HG02798 (cell line): ENCODE results near the gene NDUFAF3.
"Not testable (repeated sequence)": the region's sequence is repeated elsewhere in the genome, so short reads cannot be mapped to it uniquely, and the experiment has no call there.

Experiments
- ATAC-seq: cut with Tn5 transposase; IDR thresholded peaks from one replicate; pipeline ENCODE4 v1.9.1; 2021; ENCODE audit warnings: mild to moderate bottlenecking; ENCODE audit not compliant: unreplicated experiment, poor library complexity

Gene NDUFAF3

GRCh38 chr3:48997714-48998637, 23.9 kb upstream of the NDUFAF3 start:
- no peak for ATAC-seq

GRCh38 chr3:48999085-48999858, 22.6 kb upstream of the NDUFAF3 start:
- no peak for ATAC-seq

GRCh38 chr3:49001155-49001554, 20.8 kb upstream of the NDUFAF3 start:
- ATAC-seq = no peak

GRCh38 chr3:49004352-49005302, 17.3 kb upstream of the NDUFAF3 start:
- ATAC-seq = no peak

GRCh38 chr3:49005303-49005680, 16.6 kb upstream of the NDUFAF3 start:
- no peak for ATAC-seq

- no peak for ATAC-seq
Measured at GRCh38 chr3:49005998-49006397, 15.9 kb upstream of the NDUFAF3 start.

- ATAC-seq = no peak
Measured at GRCh38 chr3:49006408-49007067, 15.4 kb upstream of the NDUFAF3 start.

GRCh38 chr3:49007068-49007770, 14.7 kb upstream of the NDUFAF3 start, which contains the start of gene WDR6:
TSS of gene WDR6 (plus strand) at chr3:49007391. CDS start at chr3:49007432, 41 bp downstream.
- ATAC-seq = peak; percentile 92

- ATAC-seq = peak; percentile 40
Measured at GRCh38 chr3:49007771-49008528, 14.0 kb upstream of the NDUFAF3 start.

- ATAC-seq = not testable (repeated sequence)
Measured at GRCh38 chr3:49008627-49009026, 13.3 kb upstream of the NDUFAF3 start.

GRCh38 chr3:49009396-49009795, 12.5 kb upstream of the NDUFAF3 start:
- no peak for ATAC-seq

GRCh38 chr3:49012441-49013017, 9.4 kb upstream of the NDUFAF3 start:
- no peak for ATAC-seq

- no peak for ATAC-seq
Measured at GRCh38 chr3:49013113-49013737, 8.7 kb upstream of the NDUFAF3 start.

GRCh38 chr3:49013738-49014660, 7.9 kb upstream of the NDUFAF3 start:
- ATAC-seq = no peak

- no peak for ATAC-seq
Measured at GRCh38 chr3:49015072-49015471, 6.8 kb upstream of the NDUFAF3 start.

GRCh38 chr3:49015765-49016164, 6.2 kb upstream of the NDUFAF3 start:
- no peak for ATAC-seq
